ENCODE data around the gene COL1A1.

COL1A1 gene

GRCh38 chr17:50139185-50139783, 62.1 kb downstream of the COL1A1 start:
- DNase-seq, result no peak

GRCh38 chr17:50137042-50137441, 64.4 kb downstream of the COL1A1 start:
- no peak for DNase-seq

GRCh38 chr17:50136096-50136687, 65.2 kb downstream of the COL1A1 start:
- no peak for DNase-seq

GRCh38 chr17:50135316-50136095, 65.9 kb downstream of the COL1A1 start:
- DNase-seq, result no peak

- no peak for DNase-seq
Observed at GRCh38 chr17:50134206-50135110, 67.0 kb downstream of the COL1A1 start.

GRCh38 chr17:50133769-50134099, 67.7 kb downstream of the COL1A1 start:
- no peak for DNase-seq

All from activated T-cell treated with anti-CD3 and anti-CD28 coated beads, Interleukin-2, amount 50 U/mL, for 1 hour (primary cell).